Measurements from ENCODE around the gene LAPTM4A.

DNA sequence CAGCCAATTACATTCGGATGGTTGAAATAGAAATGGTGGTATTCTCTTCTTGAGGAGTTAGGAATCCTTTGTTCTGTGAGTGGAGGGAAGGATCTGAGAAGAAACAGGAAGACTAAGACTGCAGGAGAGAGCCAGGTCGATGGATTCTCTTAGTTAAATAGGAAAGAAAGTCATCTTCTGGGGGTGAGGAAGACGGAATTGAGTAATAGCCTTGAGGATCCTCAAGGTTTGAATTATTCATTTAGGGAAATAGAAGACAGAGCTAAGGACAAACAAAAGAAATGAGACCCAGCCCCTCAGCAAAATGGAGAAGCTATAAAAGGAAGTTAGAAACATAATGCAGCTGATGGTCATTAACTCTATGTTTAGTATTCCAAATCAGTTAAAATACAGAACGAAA lies 1.8 kb downstream of the LAPTM4A start:
- TF ChIP-seq CTCF (conservative IDR thresholded peaks at IDR 0.05 in 1 of 2, IDR thresholded peaks at IDR 0.05 in 1 of 2; ENCODE audit: extremely low read depth in 1 of 2, insufficient read depth in 1 of 2, low read depth in 1 of 2, low read length in 2 of 2) (no peak), EZH2 (IDR thresholded peaks at IDR 0.05; ENCODE audit: borderline replicate concordance, low read length) (no peak)
